UCSD-AML1 (cell line): ENCODE data around the gene POLG2.
A peak's percentile ranks its signal among the peaks of the same experiment; 100 is the strongest.
"Not testable (repeated sequence)": the region's sequence is repeated elsewhere in the genome, so short reads cannot be mapped to it uniquely, and the experiment has no call there.

Experiments used
- DNase-seq: peaks from one replicate; lab custom pipeline; 2025; ENCODE audit not compliant: unreplicated experiment; lab: John Stamatoyannopoulos, UW

POLG2 gene

GRCh38 chr17:64506201-64506575 lies 9.3 kb upstream of the POLG2 start, which contains the start of gene DDX5:
TSS of gene DDX5 (minus strand) at chr17:64506289. CDS start at chr17:64506119, 170 bp downstream.
- DNase-seq, result peak; percentile 99

- DNase-seq, result peak; percentile 85
Observed at GRCh38 chr17:64505340-64506200, 8.7 kb upstream of the POLG2 start.

GRCh38 chr17:64504769-64505339 lies 8.0 kb upstream of the POLG2 start:
- no peak for DNase-seq

GRCh38 chr17:64503821-64504768 lies 7.2 kb upstream of the POLG2 start:
- DNase-seq, result no peak

GRCh38 chr17:64503341-64503740 lies 6.5 kb upstream of the POLG2 start:
- no peak for DNase-seq

- no peak for DNase-seq
Observed at GRCh38 chr17:64502809-64503208, 6.0 kb upstream of the POLG2 start.

- no peak for DNase-seq
Observed at GRCh38 chr17:64502021-64502420, 5.2 kb upstream of the POLG2 start.

GRCh38 chr17:64500862-64501765 lies 4.3 kb upstream of the POLG2 start:
- DNase-seq, result no peak

- DNase-seq, result no peak
Observed at GRCh38 chr17:64500487-64500859, 3.6 kb upstream of the POLG2 start.

GRCh38 chr17:64499805-64500486 lies 3.1 kb upstream of the POLG2 start:
- no peak for DNase-seq

GRCh38 chr17:64498308-64499203 lies 1.7 kb upstream of the POLG2 start:
- no peak for DNase-seq

GRCh38 chr17:64497565-64498035 lies 746 bp upstream of the POLG2 start:
- DNase-seq, result no peak

GRCh38 chr17:64496348-64496785 lies 487 bp downstream of the POLG2 start:
- DNase-seq, result no peak

GRCh38 chr17:64495300-64495699 lies 1.6 kb downstream of the POLG2 start:
- not testable (repeated sequence) for DNase-seq

GRCh38 chr17:64494121-64494520 lies 2.7 kb downstream of the POLG2 start:
- no peak for DNase-seq

GRCh38 chr17:64492481-64493109 lies 4.3 kb downstream of the POLG2 start:
- DNase-seq, result no peak

GRCh38 chr17:64491994-64492393 lies 4.9 kb downstream of the POLG2 start:
- no peak for DNase-seq
